Adrenal gland (tissue), 12 donors: Measurements from ENCODE around the gene CKS1B. TPM values are rescaled to one million over a fixed set of nuclear protein-coding genes. Genes with fewer than 3 reads are reported as not detected.
A peak's percentile ranks its signal among the peaks of the same experiment; 100 is the strongest.

ENCODE experiments used
- DNase-seq, 7 donors: peaks; one replicate each; pipeline ENCODE4 v3.0.0-alpha.2; 2019 to 2020
- H3K27ac ChIP-seq, 5 donors: fragments of 200-600 bp; sonication (generic) in 4 of 5; 1 replicate in 3 of 5; 2 replicates in 2 of 5; pipeline versions ENCODE4 v1.5.1 to v1.8.0; 2016 to 2020; ENCODE audit warnings: mild to moderate bottlenecking in 1 of 5
- H3K27me3 ChIP-seq: fragments of 200-600 bp; 2 replicates; pipeline ENCODE4 v1.8.0; 2021
- H3K36me3 ChIP-seq, 2 donors: fragments of 200-600 bp; replicated peaks in 1 of 2; 1 replicate in 1 of 2; 2 replicates in 1 of 2; pipeline versions ENCODE4 v1.5.1 to v1.8.0; 2018 to 2022
- H3K4me1 ChIP-seq, 2 donors: fragments of 200-600 bp; replicated peaks in 1 of 2; 1 replicate in 1 of 2; 2 replicates in 1 of 2; pipeline versions ENCODE4 v1.5.1 to v1.8.0; 2018 to 2021
- H3K4me3 ChIP-seq, 4 donors: fragments of 200-600 bp; sonication (generic) in 3 of 4; one replicate each; pipeline ENCODE4 v1.5.1; 2016 to 2018
- H3K9me3 ChIP-seq, 3 donors: fragments of 200-600 bp; sonication (generic) in 1 of 3; replicated peaks in 1 of 3; 1 replicate in 2 of 3; 2 replicates in 1 of 3; pipeline versions ENCODE4 v1.5.1 to v1.8.0; 2016 to 2021
- CTCF ChIP-seq, 6 experiments: fragments of 450-650 bp in 4 of 6; fragments of 200-600 bp in 2 of 6; sonication (generic) in 1 of 6; IDR thresholded peaks; 1 replicate in 5 of 6; 2 replicates in 1 of 6; pipeline versions ENCODE4 v1.5.1 to v1.8.0; 2016 to 2021; ENCODE audit warnings: antibody characterized with exemption in 6 of 6, mild to moderate bottlenecking in 2 of 6, moderate library complexity in 1 of 6
- POLR2A ChIP-seq, 2 donors: fragments of 450-650 bp; IDR thresholded peaks; one replicate each; pipeline ENCODE4 v1.6.1; 2017; ENCODE audit warnings: antibody characterized with exemption in 2 of 2, mild to moderate bottlenecking in 2 of 2, moderate library complexity in 1 of 2
- WGBS, 4 donors: extraction: QIAGEN DNeasy Blood & Tissue Kit in 2 of 4; methylation state at CpG; one replicate each; pipeline versions ENCODE4 v1.1.5 to v1.1.7; 2013 to 2017; 5-methylcytosine and 5-hydroxymethylcytosine counted together
- intact Hi-C, 2 donors: fragments of 100-400 bp; cut with DNase I; formaldehyde crosslinking; loops; one replicate each; pipeline versions ENCODE4 v1.14.1 to v1.15.0; 2022 to 2023
- polyA plus RNA-seq, 3 donors: library from polyadenylated mRNA; stranded (reverse); fragments of 200-250 nt in 2 of 3; fragments of 350-450 nt in 1 of 3; fragmentation: Illumina TruSeq in 1 of 3; extraction: RNeasy Lipid Tissue Mini Kit (QIAGEN cat#74804) in 1 of 3; gene quantifications; one replicate each; pipeline ENCODE4 v1.2.3, GENCODE V29; 2013 to 2014
- total RNA-seq, 9 donors: library from RNA; depleted of rRNA in 4 of 9; stranded (reverse); fragments of >200 nt in 4 of 9; fragments of 120-200 nt in 1 of 9; fragmentation: NEBNext Ultra II Directional in 1 of 9; extraction: Animal tissue kit (Norgen Biotek cat#: 25700) in 1 of 9; gene quantifications; one replicate each; pipeline versions ENCODE4 v1.1.0 to v1.2.4, GENCODE V29; 2013 to 2023
- donor health status: healthy with polysubstance abuse.
- donor health status: Bipolar disorder and iron deficiency.
- donor health status: DM: yes; HTN: yes; CAD: no.
- donor health status: DM: no; HTN: no; CAD: no.
- donor health status: DM: no; HTN: no; CAD: no.
- donor health status: DM: yes; HTN: yes; CAD: no.

CKS1B gene
- total and polyA plus RNA-seq, 12 donors, result 12.4 to 87.0 (median 29.5) TPM

- no peaks in the 10 kb centered on the region for H3K9me3 ChIP-seq
- TF ChIP-seq POLR2A (IDR thresholded peaks at IDR 0.05) (no peak), CTCF (IDR thresholded peaks at IDR 0.05) (no peak)
- peak overlapping the region in 4 of 5 donors; percentile 15 to 99 (median 84) for H3K27ac ChIP-seq
- H3K36me3 ChIP-seq, result no peaks in the 10 kb centered on the region
- peak; percentile 53 to 77 (median 66) for DNase-seq
- intact Hi-C loops, result no loop called here
- peaks cover 66 to 72% of the 10 kb centered on the region in 2 donors for H3K4me1 ChIP-seq
- WGBS, 4 donors, result 31 to 37% (median 36%) methylated on average over 6 of the region's 6 CpGs; no CpG with 5 or more reads in 1 of the 4 donors
- H3K27me3 ChIP-seq, result no peaks in the 10 kb centered on the region
- H3K4me3 ChIP-seq, result peak overlapping the region in 1 of 4 donors; percentile 41
Measured at GRCh38 chr1:155007251-155007828, 32.9 kb downstream of the CKS1B start.

GRCh38 chr1:155008015-155008941 is 33.8 kb downstream of the CKS1B start:
- Histone ChIP-seq H3K4me1 (peaks cover 76 to 82% of the 10 kb centered on the region in 2 donors), H3K9me3 (no peaks in the 10 kb centered on the region), H3K27me3 (no peaks in the 10 kb centered on the region), H3K36me3 (no peaks in the 10 kb centered on the region), H3K27ac (peak overlapping the region; percentile 15 to 99 (median 70)), H3K4me3 (peak overlapping the region in 1 of 4 donors; percentile 41)
- peak in 2 of 7 donors; percentile 28 to 54 for DNase-seq
- 39 to 65% (median 48%) methylated on average over 8 to 16 of the region's 16 CpGs for WGBS, 4 donors
- TF ChIP-seq POLR2A (IDR thresholded peaks at IDR 0.05) (no peak), CTCF (IDR thresholded peaks at IDR 0.05) (no peak)
- intact Hi-C loops, result no loop called here

GRCh38 chr1:155009221-155009711 is 34.8 kb downstream of the CKS1B start:
- H3K4me1 ChIP-seq, result peaks cover 82 to 83% of the 10 kb centered on the region in 2 donors
- no peaks in the 10 kb centered on the region for H3K9me3 ChIP-seq
- intact Hi-C loops, result no loop called here
- H3K36me3 ChIP-seq, result no peaks in the 10 kb centered on the region
- H3K27ac ChIP-seq, result peak overlapping the region in 3 of 5 donors; percentile 15 to 99 (median 70)
- DNase-seq, result peak in 3 of 7 donors; percentile 13 to 49 (median 20)
- H3K27me3 ChIP-seq, result no peaks in the 10 kb centered on the region
- H3K4me3 ChIP-seq, result peak overlapping the region in 1 of 4 donors; percentile 41
- 77 to 96% (median 93%) methylated on average over 3 to 12 of the region's 12 CpGs for WGBS, 4 donors
- TF ChIP-seq CTCF (IDR thresholded peaks at IDR 0.05) (no peak), POLR2A (IDR thresholded peaks at IDR 0.05) (no peak)

- 86 to 92% (median 89%) methylated on average over 5 of the region's 5 CpGs for WGBS, 4 donors
- intact Hi-C loops, result no loop called here
- Histone ChIP-seq H3K4me3 (no peak overlapping the region), H3K9me3 (no peaks in the 10 kb centered on the region), H3K27ac (peak overlapping the region in 2 of 5 donors; percentile 12 to 99), H3K36me3 (peaks cover 0 to 4% of the 10 kb centered on the region in 2 donors), H3K27me3 (no peaks in the 10 kb centered on the region), H3K4me1 (peaks cover 78% of the 10 kb centered on the region in 2 donors)
- peak in 2 of 7 donors; percentile 13 to 51 for DNase-seq
- no peak for TF ChIP-seq POLR2A (IDR thresholded peaks at IDR 0.05)
Measured at GRCh38 chr1:155009742-155010141, 35.3 kb downstream of the CKS1B start.
